ENCODE measurements around the gene SH3BP5.

SH3BP5 gene

DNA sequence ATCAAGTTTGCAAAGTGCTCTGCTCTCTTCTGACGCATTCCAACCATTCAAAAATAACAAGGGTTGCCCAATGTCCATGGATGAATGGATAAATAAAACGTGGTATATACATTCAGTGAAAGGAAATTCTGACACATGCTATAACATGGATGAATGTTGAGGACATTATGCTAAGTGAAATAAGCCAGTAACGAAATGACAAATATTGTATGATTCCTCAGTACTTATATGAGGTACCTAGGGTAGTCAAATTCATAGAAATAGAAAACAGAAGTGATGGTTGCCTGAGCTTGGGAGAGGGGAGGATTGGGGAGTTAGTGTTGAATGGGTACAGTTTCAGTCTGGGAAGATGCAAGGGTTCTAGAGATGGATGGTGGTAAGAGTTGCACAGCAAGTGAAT, 33.9 kb downstream of the SH3BP5 start:
- DNase-seq (ENCODE audit: low read depth): no peak

DNA sequence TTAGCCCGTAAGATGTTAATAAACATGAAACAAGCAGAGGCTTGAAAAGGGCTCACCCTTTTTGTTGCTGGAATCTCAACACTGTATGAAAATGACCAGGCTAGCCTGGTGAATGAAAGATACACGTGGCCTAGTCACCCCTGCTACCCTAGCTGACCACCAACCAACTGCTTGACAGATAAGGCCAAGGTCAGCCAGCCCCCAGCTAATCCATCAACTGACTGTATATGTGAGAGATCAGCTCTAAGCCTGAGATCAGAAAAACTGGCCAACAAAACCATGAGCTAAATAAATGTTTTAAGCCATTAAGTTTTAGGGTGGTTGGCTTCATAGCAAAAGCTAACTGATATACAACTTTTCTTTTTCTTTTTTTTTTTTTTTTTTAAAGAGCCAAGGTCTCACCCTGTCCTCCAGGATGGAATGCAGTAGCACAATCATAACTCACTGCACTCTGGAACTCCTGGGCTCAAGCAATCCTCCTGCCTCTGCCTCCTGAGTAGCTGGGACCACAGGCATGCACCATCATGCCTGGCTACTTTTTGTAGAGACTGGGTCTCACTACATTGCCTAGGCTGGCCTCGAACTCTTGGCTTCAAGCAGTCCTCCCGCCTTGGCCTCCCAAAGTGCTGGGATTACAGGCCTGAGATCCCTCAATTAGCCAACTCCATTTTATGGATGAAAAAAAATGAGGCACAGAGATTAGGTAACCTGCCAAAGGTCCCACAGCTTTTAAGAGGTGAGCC, 34.6 kb downstream of the SH3BP5 start:
- no peak for DNase-seq (ENCODE audit: low read depth)

DNA sequence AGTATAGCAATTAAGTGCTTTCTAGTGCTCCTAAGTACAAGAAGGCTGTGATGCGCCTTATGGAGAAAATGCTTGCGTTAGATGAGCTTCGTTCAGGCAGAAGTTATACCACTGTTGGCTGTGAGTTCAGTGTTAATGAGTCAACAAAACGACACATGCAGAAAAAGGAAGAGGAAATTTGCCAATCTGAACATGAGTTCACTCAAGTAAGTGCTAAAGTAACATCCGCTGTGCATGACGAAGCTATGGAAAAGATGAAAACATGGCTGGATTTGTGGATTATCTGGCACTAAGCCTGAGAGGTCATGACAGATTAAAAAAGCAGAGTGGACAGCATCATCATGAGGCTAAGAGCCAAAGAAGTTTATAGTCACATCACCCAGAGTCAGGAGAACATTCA, 36.9 kb downstream of the SH3BP5 start:
- DNase-seq (ENCODE audit: low read depth): peak; percentile 50

DNA sequence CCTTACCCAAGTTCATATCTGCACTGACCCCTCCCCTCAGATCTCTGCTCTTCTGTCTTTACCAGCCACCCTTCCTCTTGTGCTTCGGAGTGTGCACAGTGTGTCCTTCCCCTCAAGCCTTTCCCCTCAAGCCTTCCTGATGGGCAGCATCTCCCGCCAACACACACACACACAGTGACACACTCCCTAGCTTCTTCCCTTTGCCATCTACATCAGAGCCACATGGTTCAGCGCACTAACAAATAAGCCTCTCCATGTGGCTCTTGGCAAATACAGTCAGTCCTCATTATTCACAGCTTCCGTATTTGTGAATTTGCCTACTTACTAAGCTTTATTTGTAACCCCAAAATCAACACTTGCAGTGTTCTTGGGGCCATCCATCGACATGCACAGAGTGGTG, 37.5 kb downstream of the SH3BP5 start:
- DNase-seq (ENCODE audit: low read depth): no peak

DNA sequence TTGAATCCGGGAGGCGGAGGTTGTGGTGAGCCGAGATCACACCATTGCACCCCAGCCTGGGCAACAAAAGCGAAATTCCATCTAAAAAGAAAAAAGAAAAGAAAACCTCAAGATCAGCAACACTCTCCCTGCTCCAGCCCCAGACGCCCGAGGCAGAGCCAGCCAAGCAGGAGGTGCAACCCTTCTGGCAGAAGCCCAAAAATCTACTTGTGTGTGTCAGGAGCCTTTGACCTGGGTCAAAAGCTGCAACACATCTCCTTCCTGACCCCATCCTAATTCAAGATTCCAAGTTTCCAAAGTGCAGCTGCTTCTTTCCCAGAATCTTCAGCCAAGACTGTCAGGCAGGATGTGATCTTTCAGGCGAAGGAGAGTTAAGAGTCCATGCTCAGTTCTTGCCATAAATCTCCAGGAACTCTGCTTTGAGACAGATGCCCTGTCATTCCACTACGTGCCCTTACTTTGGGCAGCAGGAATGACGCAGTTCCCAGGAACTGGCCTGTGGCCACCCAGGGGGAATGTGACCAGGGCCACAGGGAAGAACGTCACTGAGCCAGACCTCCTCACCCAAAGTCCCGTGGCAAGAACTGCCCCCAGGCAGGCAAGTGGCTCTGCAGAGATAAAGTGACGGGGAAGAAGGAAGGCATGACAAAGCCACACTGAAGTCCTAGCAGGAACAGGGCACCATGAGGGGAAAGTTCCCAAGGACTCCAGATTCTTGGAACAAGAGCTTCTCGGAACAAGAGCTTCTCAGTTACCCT, 39.4 kb downstream of the SH3BP5 start:
- no peak for DNase-seq (ENCODE audit: low read depth)

DNA sequence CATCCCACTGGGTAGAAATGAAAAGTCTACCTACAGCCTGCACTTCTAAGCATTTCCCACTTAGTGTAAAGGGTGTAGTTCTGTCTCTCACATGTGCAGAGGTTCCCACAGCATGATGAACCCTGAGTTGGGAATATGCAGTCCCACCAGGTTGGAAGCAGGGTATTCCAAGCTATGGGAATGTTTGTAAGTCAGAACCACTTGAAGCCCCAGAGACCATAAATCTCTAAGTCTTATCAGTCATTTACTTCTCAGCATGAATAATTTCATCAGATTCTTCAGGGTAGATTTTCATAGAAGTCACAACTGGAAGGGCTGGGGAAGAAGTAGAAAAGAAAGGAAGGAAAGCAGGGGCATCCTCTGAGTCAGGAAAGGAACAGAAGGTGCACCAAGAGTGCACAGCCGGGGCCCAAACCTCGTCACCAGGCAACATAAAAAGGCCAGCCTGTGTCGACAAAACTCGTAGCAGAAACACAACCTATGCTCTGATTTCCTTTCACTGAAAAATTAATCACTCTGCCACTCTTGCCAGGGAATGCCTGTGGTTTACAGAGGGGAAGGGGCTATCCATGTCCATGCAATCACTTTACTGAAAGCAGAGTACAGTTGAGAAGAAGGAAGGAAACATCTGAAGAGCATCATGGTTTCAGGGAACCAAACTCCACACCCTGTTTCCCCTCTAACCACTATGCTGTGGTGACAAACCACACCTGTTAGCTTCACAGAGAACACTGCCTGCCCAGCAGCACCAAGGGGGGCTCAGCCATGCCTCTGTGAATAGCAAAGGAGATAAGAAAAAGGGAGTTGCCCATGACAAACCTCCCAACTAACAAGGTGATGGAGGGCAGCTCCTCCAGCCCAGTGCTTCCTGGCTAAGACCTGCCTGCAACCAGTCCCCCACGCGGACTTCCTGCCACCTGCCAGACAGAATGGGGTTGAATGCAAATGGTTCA, 40.5 kb downstream of the SH3BP5 start:
- DNase-seq (ENCODE audit: low read depth): no peak

DNA sequence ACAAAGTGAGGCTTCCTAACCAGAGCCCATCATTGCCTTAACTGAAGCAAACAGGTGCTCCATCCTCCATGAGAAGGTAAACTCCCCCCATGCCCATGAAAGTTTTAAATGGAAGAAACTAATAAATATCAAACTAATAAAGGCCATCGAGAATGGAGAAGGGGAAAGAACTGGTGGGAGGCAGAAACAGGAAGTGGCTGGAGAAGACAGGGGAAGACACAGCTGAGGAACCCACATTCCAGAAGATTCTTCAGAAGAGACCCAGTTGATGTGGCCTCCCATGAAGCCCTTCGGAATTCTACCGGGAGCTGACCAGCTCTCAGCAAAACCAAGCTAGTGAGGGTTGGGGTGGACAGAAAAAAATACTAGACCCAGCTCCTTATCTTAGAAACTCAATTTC, 41.6 kb downstream of the SH3BP5 start:
- no peak for DNase-seq (ENCODE audit: low read depth)

DNA sequence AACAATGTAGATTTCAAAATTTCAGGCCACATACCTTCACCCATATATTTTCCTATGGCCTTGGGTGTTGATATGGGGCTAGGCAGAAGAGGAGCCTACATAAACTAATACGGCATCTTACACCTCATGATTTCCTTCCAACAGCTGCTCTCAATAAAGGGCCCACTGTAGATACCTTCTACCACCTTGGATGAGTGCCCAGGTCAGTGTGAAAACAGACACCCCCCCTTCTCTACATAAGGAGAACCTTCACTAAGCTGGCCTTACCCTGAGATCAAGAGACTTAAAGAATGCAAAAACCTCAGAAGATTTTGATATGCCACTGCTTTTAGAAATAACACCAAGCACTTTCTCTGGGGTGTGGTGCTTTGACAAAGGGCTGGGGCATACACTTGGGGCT, 42.7 kb downstream of the SH3BP5 start:
- no peak for DNase-seq (ENCODE audit: low read depth)

DNA sequence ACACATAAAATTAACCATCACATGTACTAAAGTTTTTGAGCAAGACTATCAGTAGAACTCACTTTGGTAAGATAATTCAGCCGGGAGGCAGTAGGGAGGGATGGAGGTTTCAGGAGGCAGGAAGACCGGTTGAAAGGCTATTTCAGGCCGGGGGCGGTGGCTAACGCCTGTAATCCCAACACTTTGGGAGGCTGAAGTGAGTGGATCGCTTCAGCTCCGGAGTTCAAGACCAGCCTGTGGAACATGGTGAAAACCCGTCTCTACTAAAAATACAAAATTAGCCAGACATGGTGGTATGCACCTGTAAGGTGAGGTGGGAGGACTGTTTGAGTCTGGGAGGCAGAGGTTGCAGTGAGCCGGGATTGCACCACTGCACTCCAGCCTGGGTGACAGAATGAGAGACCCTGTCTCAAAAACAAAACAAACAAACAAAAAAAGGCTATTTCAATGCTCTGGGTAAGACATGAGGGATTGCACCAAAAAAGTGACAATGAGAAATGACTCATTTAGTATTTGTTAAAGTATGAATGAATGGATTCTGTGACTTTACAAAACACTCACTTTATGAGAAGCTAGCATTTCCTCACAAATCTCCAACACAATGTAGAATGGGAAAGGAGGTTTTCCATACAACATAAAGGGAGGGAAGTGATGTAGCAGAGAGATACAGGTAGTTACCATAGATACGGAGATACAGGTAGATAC, 43.9 kb downstream of the SH3BP5 start:
- DNase-seq (ENCODE audit: low read depth): no peak

DNA sequence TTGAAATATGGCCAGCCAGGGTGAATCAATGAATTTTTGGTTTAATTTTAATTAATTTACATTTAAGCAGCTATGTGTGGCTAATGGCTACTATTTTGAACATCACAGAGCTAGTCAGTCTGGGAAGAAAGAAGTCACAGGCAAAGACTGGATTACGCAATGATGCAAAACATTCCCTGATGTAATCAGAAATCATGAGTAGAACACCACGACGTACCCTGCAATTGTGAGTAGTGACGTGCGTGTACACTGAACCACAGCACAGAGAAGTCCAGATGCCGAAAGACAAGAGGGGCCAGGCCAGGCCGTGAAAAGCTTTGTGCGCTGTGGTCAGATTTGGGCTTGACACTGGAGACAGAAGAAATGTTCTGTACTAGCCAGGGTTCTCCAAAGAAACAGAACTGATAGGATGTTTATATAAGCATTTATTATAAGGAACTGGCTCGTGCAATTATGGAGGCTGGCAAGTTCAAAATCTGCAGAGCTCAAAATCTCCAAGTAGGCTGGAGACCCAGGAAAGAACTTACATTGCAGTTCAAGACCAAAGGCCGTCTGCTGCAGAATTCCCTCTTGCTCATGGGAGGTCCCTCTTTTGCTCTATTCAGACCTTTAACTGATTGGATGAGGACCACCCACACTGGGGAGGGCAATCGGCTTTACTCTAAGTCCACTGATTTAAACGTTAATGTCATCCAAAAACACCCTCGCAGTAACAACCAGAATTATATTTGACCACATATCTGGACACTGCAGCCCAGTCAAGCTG, 44.6 kb downstream of the SH3BP5 start:
- DNase-seq (ENCODE audit: low read depth): peak; percentile 90

DNA sequence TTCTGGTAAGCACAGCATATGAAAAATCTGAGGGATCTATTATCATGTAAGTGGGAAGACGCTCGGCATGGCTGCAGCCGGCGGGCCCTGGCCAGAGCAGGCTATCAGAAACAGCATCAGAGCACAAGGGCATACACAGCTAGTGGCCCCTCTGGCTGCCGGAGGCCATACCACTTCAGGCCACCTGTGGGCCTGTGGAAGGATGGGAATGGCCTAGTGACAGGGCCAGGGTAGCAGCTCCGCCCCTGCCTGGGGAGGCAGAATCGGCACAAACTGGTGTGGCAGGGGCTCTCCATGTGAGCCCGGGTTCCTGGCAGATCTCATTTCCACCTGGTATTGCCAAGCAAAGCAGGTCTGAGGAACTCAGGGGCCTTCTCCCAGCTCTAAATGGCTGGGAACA, 46.4 kb downstream of the SH3BP5 start:
- no peak for DNase-seq (ENCODE audit: low read depth)

DNA sequence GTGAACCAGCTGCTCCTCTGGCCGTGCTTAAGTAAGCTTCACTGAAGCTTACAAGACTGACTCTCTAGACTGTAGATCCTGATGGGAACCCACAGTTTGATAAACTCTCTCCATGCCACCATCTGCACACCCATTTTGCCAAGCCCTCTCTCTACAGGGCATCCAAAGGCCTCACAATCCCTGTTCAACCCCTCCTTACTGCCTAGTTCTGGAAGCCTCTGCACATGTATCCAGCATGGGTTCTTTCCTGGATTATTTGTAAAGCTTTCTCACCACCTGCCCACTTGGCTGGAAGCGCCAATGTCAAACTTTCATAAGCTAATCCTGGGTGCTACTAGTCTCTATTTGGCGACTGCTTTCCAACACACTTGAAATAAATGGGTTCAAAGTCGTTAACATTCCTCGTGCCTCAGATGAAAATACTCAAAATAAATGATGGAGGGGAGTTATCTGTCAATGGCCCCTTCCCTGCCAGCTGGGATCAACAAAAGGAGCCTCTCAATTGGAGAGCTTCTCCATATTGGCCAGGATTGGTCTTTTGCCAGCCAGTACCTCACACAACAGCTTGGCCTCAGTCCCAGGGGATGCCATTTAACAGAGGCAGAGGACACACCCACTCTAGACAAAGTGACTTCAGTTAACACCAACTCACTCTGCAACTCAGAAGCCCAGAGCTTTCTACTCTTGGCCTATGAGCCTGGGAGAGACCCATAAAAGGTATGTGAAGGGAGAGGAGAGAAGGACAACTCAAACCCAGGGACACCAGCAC, 48.1 kb downstream of the SH3BP5 start:
- no peak for DNase-seq (ENCODE audit: low read depth)

DNA sequence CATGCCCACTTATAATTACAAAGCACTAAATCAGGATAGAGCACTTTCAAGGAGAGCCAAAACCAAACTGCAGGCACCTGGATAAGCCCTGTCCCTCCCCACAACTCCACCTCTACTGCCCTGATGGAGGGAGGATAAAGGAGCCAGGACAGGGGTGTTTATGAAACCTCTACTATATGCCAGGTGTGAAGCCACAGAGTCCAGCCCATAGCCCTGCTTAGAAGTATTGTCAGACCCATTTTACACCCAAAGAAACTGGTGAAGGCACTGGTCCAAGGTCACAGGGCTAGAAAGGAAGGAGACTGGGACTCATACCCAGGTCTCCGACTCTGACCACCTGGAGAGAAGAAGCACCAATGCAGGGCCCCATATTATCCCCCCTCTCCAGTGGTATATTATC, 48.7 kb downstream of the SH3BP5 start:
- no peak for DNase-seq (ENCODE audit: low read depth)

DNA sequence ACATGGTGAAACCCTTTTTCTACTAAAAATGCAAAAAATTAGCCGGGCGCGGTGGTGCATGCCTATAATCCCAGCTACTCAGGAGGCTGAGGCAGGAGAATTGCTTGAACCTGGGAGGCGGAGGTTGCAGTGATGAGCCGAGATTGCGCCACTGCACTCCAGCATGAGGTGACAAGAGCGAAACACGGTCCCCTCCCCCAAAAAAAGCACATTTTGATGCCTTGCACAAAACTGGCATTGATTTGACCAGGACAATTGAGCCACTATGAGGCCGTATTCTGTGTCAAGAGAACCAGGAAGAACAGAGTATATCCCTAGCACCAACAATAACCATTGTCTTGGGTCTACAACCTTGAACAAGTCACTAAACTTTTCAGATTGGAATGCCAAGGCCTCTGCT, 50.6 kb downstream of the SH3BP5 start:
- no peak for DNase-seq (ENCODE audit: low read depth)

DNA sequence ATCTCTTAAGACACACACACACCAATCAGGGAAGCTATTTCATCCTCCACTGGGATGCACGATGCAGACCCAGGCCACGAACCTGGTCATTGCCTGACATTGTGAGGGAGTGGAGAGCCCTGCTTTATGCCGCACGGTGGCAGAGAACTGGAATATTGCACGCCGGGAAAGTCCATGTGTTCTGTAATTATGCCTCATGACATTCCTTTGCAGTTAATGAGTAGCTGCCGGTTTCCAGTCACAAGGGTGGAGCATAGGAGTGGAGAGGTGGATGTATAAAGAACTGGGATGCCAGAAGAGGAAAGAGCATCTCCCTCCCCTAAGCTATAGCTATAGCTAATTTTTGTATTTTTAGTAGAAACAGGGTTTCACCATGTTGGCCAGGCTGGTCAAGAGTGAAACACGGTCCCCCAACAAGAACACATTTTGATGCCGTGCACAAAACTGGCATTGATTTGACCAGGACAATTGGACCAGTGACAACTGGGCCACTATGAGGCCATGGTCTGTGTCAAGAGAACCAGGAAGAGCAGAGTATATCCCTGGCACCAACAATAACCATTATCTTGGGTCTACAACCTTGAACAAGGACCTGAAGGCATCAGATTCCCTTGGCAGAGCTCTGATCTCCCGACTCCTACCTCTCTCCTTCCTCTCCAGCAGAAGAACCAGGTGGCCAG, 51.4 kb downstream of the SH3BP5 start:
- DNase-seq (ENCODE audit: low read depth): no peak

DNA sequence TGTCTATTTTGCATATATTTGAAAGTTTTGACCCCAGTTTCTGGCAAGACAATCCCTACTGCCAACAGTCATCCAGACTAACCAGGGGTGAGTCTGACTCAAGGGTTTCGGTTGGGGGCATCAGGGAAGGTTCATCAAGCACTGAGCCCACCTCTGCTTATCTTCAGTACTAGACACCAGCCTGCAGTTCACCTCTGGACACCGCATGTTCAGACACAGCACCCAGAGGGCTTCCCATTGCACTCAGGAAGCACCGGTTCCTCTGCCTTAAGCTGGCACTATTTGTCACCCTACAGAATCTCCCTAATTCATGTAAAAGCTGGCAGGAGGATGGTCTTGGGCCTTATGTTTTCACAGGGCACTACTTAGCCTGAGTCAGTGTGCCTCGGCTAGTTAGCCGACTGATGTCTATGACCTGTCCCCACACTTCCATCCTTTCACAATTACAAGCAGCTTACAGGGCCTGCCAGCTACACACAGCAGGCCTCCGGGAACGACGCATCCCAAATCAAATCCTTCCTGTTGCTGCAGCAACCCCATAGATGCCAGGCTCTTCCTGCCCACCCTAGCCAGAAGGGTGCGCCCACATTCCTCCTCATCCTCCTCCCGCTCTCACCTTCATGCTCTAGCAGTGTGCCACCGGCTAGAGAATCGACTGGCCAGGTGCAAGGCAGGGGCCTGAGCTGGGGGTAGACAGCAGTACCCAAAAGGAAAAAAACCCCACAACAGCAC, 52.5 kb downstream of the SH3BP5 start:
- no peak for DNase-seq (ENCODE audit: low read depth)

DNA sequence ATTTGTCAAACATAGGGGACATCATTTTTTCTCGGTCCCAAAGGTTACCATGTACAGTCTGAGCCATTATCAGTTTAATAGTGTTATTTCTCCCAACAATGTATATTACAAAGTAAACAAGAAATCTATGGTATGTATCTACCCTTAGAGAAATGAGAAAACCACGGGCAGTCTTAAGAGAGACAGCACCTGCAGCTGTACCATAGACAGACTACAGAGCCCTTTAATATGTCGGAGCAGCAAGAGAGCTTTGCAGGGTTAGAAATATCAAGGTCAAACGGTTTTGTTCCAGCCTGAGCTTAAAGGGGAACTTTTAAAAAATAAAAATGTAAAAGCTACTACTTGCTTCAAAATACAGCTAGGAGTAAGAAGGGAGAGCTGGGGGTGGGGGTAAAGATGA, 53.2 kb downstream of the SH3BP5 start:
- DNase-seq (ENCODE audit: low read depth): no peak

DNA sequence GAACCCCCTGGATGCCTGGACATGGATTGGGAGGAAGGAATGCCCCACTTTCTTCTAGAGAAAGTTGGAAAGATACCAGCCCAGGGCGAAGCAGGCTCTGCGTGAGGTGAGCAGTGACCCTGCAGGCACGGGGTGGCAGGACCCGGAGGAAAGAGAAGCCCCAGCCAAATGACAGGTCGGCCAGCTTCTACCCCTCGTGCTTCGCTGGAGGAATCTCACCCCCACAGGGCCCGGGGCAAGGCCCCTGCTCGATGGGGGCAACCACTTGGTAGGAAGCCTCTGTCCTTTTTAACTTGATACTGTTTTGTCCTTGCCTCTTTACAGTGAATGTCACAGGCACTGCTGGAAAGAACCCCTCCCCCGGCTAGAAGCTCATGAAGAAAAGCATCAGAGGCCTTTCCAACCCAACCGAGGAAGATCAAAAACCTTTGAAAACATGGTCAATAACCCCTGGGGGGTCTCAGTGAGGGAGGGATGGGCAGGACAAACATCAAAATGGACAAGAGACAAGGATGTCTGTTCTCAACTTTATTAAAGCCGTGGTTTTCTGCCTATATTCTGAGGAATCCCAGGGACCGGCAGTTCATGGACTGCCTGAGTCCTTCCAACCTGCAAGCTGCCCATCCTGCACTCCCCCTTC, 54.4 kb downstream of the SH3BP5 start:
- no peak for DNase-seq (ENCODE audit: low read depth)

Data from fibroblast of the conjunctiva (primary cell).